Panc1 (cell line): ENCODE measurements around the gene UBTD1. TPM values are rescaled to one million over a fixed set of nuclear protein-coding genes. Genes with fewer than 3 reads are reported as not detected.

Source experiments
- ATAC-seq: fragments of 200-7000 bp; cut with Tn5 transposase; 2 replicates; pipeline ENCODE4 v1.9.1; 2020; ENCODE audit warnings: mild to moderate bottlenecking, moderate library complexity
- BruUV-seq: library from RNA; stranded (reverse); fragments of 400-500 nt; replicated peaks from 2 replicates; lab custom pipeline; 2021; lab: Mats Ljungman, UMichigan
- CTCF ChIA-PET: fragments of 300-600 bp; sonication (Branson Sonifier 250); formaldehyde crosslinking; loops from one replicate; lab custom pipeline; 2022; ENCODE audit warnings: antibody characterized with exemption; lab: Charles Lee
- POLR2A ChIA-PET: fragments of 300-600 bp; sonication (Branson Sonifier 250); formaldehyde crosslinking; loops from one replicate; lab custom pipeline; 2022; ENCODE audit warnings: antibody characterized with exemption; lab: Charles Lee
- DNase-seq: peaks from one replicate; pipeline ENCODE4 v3.0.0-alpha.2; 2010; ENCODE audit warnings: low read depth, low spot score
- H3K27ac ChIP-seq: 2 replicates; pipeline ENCODE4 v1.5.1; 2011; ENCODE audit warnings: mild to moderate bottlenecking, low read length, inconsistent platforms
- H3K27me3 ChIP-seq: fragments of 200-500 bp; sonication (Bioruptor generic); 2 replicates; pipeline ENCODE4 v1.6.0; 2014; ENCODE audit warnings: low read length, inconsistent platforms; ENCODE audit not compliant: control insufficient read depth, insufficient read depth
- H3K36me3 ChIP-seq: fragments of 200-500 bp; sonication (Bioruptor generic); 2 replicates; pipeline ENCODE4 v1.5.1; 2014; ENCODE audit warnings: inconsistent platforms, mild to moderate bottlenecking, low read length, moderate library complexity; ENCODE audit not compliant: control insufficient read depth, insufficient read depth
- H3K4me1 ChIP-seq: 2 replicates; pipeline ENCODE4 v1.5.1; 2011; ENCODE audit warnings: inconsistent platforms, mild to moderate bottlenecking, low read length, moderate library complexity; ENCODE audit not compliant: control insufficient read depth, insufficient read depth
- H3K4me3 ChIP-seq, 2 experiments: 2 replicates each; pipeline ENCODE4 v1.5.1; 2011 to 2012; ENCODE audit warnings: low read depth in 2 of 2, low read length in 2 of 2, mild to moderate bottlenecking in 2 of 2, inconsistent platforms in 1 of 2, moderate library complexity in 1 of 2
- H3K9me3 ChIP-seq: fragments of 200-500 bp; sonication (Bioruptor generic); 2 replicates; pipeline ENCODE4 v1.5.1; 2014; ENCODE audit warnings: low read depth, mild to moderate bottlenecking, inconsistent platforms, low read length, moderate library complexity; ENCODE audit not compliant: control insufficient read depth, insufficient read depth
- POLR2AphosphoS5 ChIP-seq: IDR thresholded peaks from 2 replicates; pipeline ENCODE4 v1.6.1; 2012; ENCODE audit warnings: mild to moderate bottlenecking, low read depth, low read length, moderate library complexity
- SIN3A ChIP-seq: IDR thresholded peaks from 2 replicates; pipeline ENCODE4 v1.6.1; 2012; ENCODE audit warnings: low read depth, mild to moderate bottlenecking, low read length, moderate library complexity, borderline replicate concordance; ENCODE audit not compliant: insufficient read depth
- TCF7L2 ChIP-seq: IDR thresholded peaks from 2 replicates; pipeline ENCODE4 v1.6.1; 2011; ENCODE audit warnings: mild to moderate bottlenecking, low read depth, low read length, inconsistent platforms
- in situ Hi-C: cut with HindIII; loops from 2 replicates; pipeline ENCODE4 v1.10.0; 2016; ENCODE audit warnings: low sequenced_read_pairs, low pct_unique_long_range_greater_than_20kb
- intact Hi-C: fragments of 100-400 bp; cut with micrococcal nuclease; formaldehyde crosslinking; loops from one replicate; pipeline ENCODE4 v1.10.0; 2022; ENCODE audit not compliant: unreplicated experiment
- total RNA-seq: library from RNA; stranded (reverse); gene quantifications from one replicate; pipeline ENCODE4 v1.2.1, GENCODE V29; 2021; ENCODE audit not compliant: unreplicated experiment
- TF ChIP-seq, protein P1 (sequence below), 2 experiments: IDR thresholded peaks; 2 replicates each; pipeline ENCODE4 v1.6.1; 2011 to 2012; ENCODE audit warnings: low read depth in 2 of 2, control low read depth in 1 of 2, low read length in 1 of 2, mild to moderate bottlenecking in 1 of 2, moderate library complexity in 1 of 2; ENCODE audit not compliant: insufficient read depth in 1 of 2
- TF ChIP-seq, protein P2 (sequence below): fragments of 450-650 bp; IDR thresholded peaks from 2 replicates; pipeline ENCODE4 v1.5.1; 2017; ENCODE audit warnings: mild to moderate bottlenecking

Gene UBTD1
- total RNA-seq, 1 experiment from 2014 or later, result 55.6 TPM

DNA sequence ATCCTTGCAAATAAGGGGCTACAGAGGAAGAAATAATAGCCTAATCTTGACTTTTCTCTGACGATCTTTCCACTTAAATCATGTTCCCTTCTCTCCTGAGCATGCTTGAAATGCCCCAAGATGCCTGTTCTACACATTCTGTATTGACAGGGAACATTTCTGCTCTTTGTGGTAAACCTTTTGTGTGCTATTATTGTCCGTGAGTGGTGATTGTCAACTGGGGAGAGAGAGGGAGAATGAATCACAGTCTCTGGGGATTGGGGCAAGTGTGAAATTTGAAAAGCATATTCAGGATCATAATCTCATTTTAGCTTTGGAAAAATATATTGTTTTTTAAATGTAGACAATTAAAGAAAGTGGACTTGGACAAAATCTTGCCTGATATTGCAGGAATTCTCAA, 20.6 kb downstream of the UBTD1 start:
- ATAC-seq, result no peak
- Histone ChIP-seq H3K4me1 (peaks cover 23% of the 10 kb centered on the region), H3K27ac (no peak overlapping the region), H3K4me3 (no peak overlapping the region), H3K36me3 (no peaks in the 10 kb centered on the region), H3K9me3 (no peaks in the 10 kb centered on the region), H3K27me3 (no peaks in the 10 kb centered on the region)
- no peak for DNase-seq
- TF ChIP-seq SIN3A, result no peak
- TF ChIP-seq, protein P1, sequence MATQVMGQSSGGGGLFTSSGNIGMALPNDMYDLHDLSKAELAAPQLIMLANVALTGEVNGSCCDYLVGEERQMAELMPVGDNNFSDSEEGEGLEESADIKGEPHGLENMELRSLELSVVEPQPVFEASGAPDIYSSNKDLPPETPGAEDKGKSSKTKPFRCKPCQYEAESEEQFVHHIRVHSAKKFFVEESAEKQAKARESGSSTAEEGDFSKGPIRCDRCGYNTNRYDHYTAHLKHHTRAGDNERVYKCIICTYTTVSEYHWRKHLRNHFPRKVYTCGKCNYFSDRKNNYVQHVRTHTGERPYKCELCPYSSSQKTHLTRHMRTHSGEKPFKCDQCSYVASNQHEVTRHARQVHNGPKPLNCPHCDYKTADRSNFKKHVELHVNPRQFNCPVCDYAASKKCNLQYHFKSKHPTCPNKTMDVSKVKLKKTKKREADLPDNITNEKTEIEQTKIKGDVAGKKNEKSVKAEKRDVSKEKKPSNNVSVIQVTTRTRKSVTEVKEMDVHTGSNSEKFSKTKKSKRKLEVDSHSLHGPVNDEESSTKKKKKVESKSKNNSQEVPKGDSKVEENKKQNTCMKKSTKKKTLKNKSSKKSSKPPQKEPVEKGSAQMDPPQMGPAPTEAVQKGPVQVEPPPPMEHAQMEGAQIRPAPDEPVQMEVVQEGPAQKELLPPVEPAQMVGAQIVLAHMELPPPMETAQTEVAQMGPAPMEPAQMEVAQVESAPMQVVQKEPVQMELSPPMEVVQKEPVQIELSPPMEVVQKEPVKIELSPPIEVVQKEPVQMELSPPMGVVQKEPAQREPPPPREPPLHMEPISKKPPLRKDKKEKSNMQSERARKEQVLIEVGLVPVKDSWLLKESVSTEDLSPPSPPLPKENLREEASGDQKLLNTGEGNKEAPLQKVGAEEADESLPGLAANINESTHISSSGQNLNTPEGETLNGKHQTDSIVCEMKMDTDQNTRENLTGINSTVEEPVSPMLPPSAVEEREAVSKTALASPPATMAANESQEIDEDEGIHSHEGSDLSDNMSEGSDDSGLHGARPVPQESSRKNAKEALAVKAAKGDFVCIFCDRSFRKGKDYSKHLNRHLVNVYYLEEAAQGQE (IDR thresholded peaks at IDR 0.05; ENCODE audit: insufficient read depth in 1 of 2, low read depth in 2 of 2, low read length in 1 of 2), result no peak
- no peak for TF ChIP-seq POLR2AphosphoS5
- TF ChIP-seq, protein P2, sequence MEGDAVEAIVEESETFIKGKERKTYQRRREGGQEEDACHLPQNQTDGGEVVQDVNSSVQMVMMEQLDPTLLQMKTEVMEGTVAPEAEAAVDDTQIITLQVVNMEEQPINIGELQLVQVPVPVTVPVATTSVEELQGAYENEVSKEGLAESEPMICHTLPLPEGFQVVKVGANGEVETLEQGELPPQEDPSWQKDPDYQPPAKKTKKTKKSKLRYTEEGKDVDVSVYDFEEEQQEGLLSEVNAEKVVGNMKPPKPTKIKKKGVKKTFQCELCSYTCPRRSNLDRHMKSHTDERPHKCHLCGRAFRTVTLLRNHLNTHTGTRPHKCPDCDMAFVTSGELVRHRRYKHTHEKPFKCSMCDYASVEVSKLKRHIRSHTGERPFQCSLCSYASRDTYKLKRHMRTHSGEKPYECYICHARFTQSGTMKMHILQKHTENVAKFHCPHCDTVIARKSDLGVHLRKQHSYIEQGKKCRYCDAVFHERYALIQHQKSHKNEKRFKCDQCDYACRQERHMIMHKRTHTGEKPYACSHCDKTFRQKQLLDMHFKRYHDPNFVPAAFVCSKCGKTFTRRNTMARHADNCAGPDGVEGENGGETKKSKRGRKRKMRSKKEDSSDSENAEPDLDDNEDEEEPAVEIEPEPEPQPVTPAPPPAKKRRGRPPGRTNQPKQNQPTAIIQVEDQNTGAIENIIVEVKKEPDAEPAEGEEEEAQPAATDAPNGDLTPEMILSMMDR, result no peak
- no peak for TF ChIP-seq TCF7L2
- BruUV-seq, result no TSS peak
- CTCF ChIA-PET, result no interaction called here
- intact Hi-C loops, result no loop called here
- POLR2A ChIA-PET, result no interaction called here
- in situ Hi-C loops, result no loop called here

DNA sequence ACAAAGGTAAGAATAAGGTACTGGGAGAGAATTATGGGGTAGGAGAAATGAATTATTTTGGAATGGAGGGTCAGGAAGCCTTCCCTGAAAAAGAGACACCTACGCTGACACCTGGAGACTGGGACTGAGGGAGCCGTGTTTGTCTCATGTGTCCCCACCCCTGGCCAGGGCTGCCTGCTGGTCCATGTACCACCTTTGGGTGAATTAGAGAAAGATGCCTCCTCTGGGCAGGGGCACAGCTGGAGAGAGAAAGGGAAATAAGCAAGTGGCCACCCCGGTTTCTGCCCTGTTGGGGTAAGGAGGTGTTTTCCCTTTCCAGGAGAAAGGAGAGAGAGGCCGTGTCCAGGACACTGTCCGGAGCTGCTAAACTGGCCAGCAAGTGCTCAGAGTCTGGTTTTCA, 21.8 kb downstream of the UBTD1 start:
- Histone ChIP-seq H3K4me3 (no peak overlapping the region), H3K27me3 (no peaks in the 10 kb centered on the region), H3K9me3 (no peaks in the 10 kb centered on the region), H3K27ac (no peak overlapping the region), H3K36me3 (no peaks in the 10 kb centered on the region), H3K4me1 (peaks cover 16% of the 10 kb centered on the region)
- intact Hi-C loops, result no loop called here
- ATAC-seq, result no peak
- CTCF ChIA-PET, result no interaction called here
- TF ChIP-seq, protein P2, result no peak
- TF ChIP-seq, protein P1 (IDR thresholded peaks at IDR 0.05; ENCODE audit: insufficient read depth in 1 of 2, low read depth in 2 of 2, low read length in 1 of 2), result no peak
- TF ChIP-seq SIN3A, result no peak
- POLR2A ChIA-PET, result interaction anchor here (0.6 kb wide), 1 partner anchor 36 kb away, joined by 3 read pairs; no protein-coding TSS in a partner anchor
- no TSS peak for BruUV-seq
- no peak for DNase-seq
- in situ Hi-C loops, result no loop called here
